Pulmonary artery endothelial cell (primary cell): ENCODE measurements around the gene ALPL. TPM values are rescaled to one million over a fixed set of nuclear protein-coding genes. Genes with fewer than 3 reads are reported as not detected.
"Not testable (repeated sequence)": the region's sequence is repeated elsewhere in the genome, so short reads cannot be mapped to it uniquely, and the experiment has no call there.

Source experiments
- DNase-seq: peaks from one replicate; pipeline ENCODE4 v3.0.0-alpha.2; 2011; ENCODE audit warnings: low read depth, low spot score
- total RNA-seq: library from RNA; depleted of rRNA; stranded (reverse); fragments of >200 nt; gene quantifications from 2 replicates; pipeline ENCODE4 v1.2.3, GENCODE V29; 2014

ALPL gene
- total RNA-seq, 1 donor from 2014 or later, result 0.13 TPM

- no peak for DNase-seq
These were observed 1.5 kb upstream of the ALPL start for GRCh38 chr1:21507511-21508270.

GRCh38 chr1:21508580-21509350, 458 bp upstream of the ALPL start:
- no peak for DNase-seq

GRCh38 chr1:21510113-21510493, 880 bp downstream of the ALPL start:
- no peak for DNase-seq

GRCh38 chr1:21510885-21511578, 1.8 kb downstream of the ALPL start:
- no peak for DNase-seq

DNA sequence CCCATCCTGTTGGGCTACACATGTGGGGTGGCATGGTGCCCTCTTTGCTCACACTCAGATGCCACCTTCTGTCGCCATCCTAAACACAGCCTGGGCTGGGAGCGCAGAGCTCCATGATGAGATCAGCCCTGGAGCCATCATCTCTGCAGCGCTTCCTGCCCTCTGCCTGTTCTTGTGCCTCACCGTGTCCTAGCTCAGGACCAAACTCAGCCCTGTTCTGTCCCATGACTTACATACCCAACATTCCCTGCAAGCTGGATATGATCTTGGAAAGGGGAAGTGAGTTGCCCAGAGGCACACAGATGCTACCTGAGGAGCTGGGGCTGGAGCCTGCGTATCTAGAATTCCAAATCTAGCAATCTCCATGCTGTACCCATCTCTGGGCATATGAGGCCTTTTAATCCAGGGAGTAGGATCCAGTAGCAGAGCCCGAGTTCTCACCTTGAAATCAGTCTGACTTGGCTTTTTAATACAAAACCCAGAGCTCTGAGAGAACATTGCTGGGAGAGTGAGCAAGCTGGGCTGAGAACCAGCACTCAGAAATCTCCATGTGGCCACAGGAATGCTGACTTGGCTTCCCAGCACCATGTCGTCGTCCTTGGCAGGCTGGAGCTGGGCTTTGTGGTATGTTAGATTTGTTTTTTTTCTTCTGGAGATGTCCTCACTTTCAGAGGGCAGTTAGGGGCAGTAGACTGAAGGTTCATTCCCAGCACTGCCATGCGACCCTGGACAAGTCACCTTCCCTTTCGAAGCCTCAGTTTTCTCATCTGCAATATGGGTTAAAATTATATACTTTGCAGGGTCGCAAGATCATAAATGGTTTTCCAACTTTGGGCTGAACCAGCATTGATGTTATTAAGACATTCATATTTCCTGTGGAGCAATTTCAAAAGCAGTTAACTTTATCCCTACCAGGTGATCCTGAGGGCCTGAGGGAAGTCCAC, 2.6 kb downstream of the ALPL start:
- no peak for DNase-seq

DNA sequence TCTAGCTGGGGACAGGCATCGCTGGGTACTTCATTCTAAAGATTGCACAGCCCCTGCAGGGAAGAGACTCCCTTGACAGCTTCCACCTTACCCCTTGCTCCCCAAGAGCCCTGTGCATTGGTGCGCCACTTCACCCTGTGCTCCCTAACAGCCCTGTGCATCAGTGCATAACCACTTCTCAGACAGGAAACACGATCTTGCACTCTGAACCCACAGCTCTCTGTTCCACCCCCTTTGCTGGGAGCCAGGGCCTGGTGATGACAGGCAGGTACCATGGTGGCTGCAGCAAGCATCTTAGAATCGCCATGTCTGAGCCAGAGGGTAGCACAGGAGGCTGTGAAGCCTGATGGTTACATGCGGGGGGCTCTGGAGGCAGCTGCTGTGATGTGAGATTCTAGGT, 5.0 kb downstream of the ALPL start:
- DNase-seq, result no peak

- DNase-seq, result no peak
These were observed 8.0 kb downstream of the ALPL start for GRCh38 chr1:21517161-21517589.

DNA sequence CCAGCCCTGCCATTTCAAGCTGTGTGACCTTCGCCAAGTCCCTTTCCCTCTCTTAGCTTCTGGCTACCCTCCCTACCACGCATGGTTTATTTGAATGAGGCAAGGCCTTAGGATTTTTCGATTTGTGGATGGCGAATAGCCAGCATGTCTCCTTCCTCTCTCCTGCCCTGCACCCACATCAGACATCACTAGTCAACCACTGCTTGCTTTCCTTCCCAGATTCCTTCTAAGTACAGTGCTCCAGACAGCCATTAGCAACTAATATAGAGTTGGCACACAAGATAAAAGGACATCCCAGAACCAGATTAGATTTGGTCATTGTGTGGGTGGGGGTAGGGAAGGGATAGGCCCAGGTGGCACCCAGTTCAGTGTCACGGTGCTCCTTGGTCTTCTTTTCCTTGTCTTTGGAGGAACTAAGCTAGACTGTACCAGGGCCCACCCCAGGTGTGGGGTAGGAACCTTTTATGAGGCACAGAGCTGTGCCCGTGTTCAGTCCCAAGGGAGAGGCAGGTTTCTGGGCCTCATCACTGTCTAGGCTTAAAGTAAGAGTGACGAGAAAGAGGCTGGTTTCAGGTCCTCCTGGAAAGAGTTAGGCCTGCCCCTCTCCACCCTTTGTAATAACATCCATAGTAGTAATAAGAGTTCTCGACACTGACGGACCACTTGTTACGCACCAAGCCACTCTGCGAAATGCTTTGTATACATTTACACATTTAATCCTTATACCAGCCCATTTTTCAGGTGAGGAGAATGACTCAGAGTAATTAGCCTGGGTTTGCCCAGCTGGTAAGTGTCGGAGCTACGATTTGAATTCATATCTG, 8.6 kb downstream of the ALPL start:
- DNase-seq, result no peak

GRCh38 chr1:21518774-21519455, 9.7 kb downstream of the ALPL start:
- DNase-seq, result no peak

DNA sequence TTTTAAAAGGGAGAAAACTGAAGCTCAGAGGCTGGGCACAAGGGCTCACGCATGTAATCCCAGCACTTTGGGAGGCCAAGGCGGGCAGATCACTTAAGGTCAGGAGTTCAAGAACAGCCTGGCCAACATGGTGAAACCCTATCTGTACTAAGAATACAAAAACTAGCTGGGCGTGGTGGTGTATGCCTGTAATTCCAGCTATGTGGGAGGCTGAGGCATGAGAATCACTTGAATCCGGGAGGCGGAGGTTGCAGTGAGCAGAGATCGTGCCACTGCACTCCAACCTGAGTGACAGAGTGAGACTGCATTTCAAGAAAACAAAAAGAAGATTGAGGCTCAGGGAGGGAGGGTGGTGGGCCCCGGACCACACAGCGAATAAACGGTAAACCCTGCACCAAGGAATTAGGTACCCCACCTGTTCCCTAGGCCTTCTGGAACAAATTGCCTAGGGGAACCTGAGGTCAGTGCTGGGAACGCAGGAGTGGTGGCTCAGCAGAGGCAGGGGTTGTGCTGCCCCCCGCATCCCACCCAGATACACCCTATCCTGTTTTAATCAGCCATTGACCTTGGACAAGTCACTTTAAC, 10.4 kb downstream of the ALPL start:
- DNase-seq, result not testable (repeated sequence)

DNA sequence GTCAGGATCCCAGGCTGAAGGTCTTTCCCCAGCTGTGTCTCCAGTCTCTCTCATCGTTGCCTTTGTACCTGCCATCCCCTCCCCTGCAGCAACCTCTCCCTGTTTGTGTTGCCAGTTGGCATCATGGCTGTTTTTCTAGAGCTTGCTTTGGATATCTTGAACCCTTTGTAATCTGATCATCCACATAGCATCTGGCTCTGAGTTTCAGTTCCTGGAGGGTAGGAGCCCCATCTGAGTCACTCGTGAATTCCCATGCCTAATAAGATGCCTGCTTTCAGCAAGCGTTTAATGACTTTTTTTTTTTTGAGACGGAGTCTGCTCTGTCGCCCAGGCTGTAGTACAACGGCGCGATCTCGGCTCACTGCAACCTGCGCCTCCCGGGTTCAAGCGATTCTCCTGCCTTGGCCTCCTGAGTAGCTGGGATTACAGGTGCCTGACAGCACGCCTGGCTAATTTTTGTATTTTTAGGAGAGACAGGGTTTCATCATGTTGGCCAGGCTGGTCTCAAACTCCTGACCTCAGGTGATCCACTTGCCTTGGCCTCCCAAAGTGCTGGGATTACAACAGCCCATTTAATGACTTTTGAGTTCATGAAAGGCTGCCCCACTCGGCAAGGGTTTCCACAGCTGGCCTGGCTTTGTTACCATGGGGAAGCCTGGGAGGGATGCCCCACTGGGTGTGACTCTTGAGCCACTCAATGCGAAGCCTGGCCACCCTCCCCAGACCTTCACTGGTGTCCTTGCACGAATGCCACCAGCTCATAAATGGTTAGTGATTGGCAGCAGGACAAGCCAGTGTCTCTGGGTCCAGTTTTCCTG, 11.9 kb downstream of the ALPL start:
- no peak for DNase-seq

GRCh38 chr1:21521717-21522060, 12.5 kb downstream of the ALPL start:
- DNase-seq, result no peak

DNA sequence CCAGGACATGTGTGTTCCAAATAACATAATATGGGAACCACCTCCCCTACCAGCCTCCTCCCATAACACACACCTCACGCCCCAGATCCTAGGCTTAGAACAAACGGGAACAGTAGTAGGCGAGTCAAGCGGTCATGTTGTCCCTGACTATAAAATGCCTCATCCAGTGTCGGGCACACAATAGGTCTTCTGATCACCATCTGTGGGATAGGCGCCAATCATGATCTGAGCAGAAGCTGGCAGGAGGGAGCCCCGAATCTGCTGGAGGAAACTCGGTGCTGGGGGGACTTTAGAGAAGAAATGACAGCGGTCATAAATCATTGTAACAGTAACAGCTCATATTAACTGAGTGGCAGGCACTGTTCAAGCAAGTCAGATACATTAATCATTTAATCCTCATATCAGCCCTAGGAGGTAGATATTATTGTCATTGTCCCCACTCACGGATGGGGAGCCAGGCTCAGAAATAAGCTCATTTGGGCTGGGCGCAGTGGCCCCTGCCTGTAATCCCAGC, 13.4 kb downstream of the ALPL start:
- DNase-seq, result no peak

DNA sequence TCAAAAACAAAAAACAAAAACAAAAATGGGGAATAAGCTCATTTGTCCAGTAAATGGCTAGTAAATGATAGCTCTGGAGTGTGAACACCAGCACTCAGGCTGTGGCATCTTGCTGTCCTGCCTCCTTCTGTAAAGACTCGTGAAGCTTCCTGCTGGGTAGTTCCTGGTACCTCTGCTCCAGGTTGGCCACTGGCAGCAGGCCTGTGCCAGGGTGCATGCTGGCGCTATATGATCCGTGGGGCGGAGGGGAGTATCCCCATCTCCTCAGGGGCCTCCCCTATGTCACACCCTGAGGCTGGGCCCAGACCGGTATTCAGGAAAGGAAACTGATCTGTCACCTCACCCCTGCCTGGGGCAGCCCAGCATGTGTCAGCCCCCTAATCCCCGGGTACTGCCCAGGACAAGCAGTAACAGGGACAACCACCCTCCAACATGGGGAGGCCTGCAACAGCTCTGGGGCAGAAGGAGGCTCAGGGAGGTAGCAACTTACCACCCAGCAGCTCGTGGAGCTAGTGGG, 14.1 kb downstream of the ALPL start:
- no peak for DNase-seq

DNA sequence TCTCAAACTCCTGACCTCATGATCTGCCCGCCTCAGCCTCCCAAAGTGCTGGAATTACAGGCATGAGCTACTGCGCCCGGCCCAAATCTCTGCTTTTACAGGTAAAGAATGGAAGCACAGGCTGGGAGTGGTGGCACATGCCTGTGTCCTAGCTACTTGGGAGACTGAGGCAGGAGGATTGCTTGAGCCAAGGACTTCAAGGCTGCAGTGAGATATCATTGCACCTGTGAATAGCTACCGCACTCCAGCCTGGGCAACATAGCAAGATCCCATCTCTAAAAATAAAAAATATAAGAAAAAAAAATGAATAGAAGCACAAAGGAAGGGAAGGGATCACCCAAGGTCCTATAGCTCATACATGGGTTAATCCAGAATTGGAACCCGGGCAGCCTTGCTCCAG, 15.0 kb downstream of the ALPL start:
- DNase-seq, result no peak

DNA sequence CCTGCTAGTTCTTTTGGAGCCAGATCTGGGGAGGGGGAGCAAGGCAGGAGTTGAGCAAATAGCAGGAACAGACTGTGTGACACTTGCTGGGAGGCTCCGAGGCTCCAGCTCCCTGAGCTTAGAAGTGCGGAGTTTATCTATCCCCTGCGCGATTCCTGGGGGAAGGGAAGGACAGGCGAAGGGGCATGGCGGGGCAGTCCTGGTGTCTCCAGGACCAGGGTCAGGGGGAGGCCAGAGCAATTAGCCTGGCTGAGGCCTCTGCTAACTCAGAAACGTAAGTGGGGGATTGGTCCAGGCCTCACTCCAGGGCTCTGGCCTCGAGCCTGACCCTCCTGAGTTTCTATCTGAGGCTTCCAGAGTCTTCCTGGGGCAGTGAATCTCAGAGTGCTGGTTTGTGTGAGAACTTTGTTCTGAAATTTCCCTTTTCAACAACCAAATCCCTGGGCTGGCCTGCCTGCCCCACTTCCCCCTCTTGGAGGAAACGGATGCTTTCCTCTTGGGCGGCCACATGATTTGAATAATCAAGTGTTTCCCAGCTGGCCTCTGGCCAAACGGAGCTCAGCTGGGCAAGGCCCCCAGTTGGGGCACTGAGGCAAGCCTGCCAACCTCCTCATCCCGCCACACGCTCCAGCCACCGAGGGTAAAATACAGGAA, 15.6 kb downstream of the ALPL start:
- no peak for DNase-seq

GRCh38 chr1:21525340-21525717, 16.1 kb downstream of the ALPL start:
- DNase-seq, result no peak

- DNase-seq, result no peak
These were observed 17.2 kb downstream of the ALPL start for GRCh38 chr1:21526441-21526840.
